Endometrial microvascular endothelial cells (primary cell): ENCODE results near the gene PRDM11. TPM values are rescaled to one million over a fixed set of nuclear protein-coding genes. Genes with fewer than 3 reads are reported as not detected.

ENCODE experiments used
- in situ Hi-C: cut with HindIII; loops from 2 replicates; pipeline ENCODE4 v1.10.0; 2017; ENCODE audit warnings: low sequenced_read_pairs, low pct_unique_long_range_greater_than_20kb; ENCODE audit errors: inconsistent ontology term
- total RNA-seq: library from RNA; depleted of rRNA; stranded (reverse); fragments of >200 nt; gene quantifications from one replicate; pipeline ENCODE4 v1.2.3, GENCODE V29; 2015; ENCODE audit errors: inconsistent ontology term

The PRDM11 gene
- total RNA-seq, 1 donor from 2014 or later: 4.8 TPM

GRCh38 chr11:45185228-45185729, 38.8 kb downstream of the PRDM11 start:
- in situ Hi-C loops: no loop called here

DNA sequence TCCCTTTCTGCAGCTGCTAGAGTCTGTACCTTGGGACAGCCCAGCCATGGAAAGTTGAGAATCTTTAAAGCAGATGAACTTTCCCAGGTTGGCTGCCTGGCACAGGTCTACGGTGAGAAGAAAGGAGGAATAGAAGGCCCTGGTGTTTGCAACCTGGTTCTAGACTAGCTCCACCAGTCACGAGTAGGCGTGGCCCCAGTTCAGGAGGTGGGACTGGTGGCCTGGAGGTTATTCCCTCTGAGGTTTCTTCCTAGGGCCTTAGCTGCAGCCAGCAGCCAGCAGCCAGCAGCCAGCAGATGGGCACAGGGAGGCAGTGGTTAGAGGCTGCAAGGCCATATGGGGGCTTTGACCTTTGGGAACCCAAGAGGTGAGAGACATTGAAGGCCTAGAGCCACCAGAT, 40.9 kb downstream of the PRDM11 start:
- in situ Hi-C loops: no loop called here

DNA sequence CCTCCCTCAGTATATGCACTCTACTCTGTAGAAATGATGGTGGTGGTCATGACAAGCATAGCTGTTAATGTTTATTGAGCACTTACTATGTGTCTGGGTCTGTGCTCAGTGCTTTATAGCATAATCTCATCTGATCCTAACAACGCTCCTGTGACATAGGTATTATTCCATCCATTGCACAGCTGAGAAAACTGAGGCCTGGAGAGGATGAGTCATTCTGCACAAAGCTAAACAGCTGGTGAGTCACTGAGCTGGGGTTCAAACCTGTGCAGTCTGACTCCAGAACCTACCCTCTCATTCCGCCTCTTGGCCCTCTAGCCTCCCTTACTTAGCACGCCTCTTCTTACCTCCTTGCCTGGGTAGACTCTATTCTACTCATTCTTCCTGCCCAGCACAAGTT, 41.7 kb downstream of the PRDM11 start:
- in situ Hi-C loops: no loop called here

DNA sequence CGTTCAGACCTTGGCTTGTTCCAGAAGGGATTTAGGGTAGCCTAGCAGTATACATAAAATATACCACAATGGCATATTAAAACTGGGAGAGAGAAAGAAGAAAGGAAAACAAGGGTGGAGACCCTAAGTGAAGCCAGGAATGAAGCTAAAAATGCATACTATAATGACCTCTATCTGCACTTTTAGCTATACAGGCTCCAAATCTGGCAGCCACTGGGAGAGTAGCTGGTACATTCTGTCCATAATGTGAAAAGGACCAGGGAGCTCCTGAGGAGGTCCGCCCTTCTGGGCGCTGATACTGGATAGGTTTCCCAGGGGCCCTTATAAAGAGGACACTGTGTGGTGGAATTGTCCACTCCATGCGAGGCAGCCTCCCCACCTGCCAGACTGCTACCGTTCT, 42.8 kb downstream of the PRDM11 start:
- in situ Hi-C loops: no loop called here

DNA sequence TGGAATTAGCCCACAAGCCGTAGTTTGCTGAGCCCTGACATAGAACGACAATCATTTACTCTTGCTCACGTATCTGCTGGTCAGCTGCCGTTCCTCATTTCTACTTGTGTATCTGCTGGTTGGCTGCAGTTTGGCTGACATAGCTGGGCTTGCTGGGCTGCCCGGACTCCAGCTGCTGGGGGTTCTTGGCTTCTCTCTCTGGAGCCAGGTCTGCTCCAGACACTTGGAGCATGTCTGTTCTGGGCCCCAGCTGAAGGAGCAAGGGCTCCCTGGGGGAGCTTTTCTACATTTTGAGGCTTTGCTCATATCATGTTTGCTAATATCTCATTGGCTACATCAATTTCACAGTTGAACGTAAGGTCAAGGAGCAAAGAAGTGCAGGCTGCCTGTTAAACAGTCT, 47.3 kb downstream of the PRDM11 start:
- in situ Hi-C loops: no loop called here

- in situ Hi-C loops: no loop called here
Observed at GRCh38 chr11:45204761-45205160, 58.3 kb downstream of the PRDM11 start.

DNA sequence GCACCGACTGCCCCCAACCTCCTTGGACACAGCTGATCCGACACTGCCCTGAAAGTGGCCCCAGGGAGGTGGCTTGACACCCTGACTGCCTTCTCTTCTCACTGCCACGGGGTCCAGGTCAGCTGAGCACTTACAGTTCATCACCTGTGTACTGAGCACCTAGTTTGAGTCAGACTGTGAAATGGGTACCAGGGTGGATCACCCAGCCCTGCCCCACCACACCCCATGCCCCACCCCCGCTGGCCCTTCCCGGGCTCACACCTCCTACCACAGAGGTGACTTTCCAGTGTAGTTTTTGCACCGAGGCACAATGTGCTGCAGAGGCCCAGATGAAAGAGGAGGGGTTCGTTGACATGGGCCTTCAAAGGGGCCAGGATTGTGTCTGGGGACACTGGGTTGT, 59.5 kb downstream of the PRDM11 start:
- in situ Hi-C loops: no loop called here

DNA sequence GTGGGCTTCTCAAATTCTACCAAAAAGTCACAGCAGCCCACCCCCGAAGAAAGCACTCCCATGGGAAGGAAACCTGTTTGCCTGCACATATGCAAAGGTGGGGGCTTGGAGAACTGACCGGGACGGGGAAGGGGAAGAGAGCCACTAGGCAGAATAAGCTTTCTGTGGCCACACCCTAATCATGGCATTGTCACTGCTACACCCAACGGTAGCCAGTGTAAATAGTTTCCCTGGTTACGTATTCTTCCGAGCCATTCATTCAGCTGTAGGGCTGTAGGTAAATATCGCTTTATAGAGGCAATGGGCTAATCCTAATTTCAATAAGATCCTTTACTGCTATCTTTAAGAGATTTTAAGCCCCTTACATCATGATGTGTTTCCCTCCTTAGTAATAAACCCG, 61.7 kb downstream of the PRDM11 start:
- in situ Hi-C loops: no loop called here

DNA sequence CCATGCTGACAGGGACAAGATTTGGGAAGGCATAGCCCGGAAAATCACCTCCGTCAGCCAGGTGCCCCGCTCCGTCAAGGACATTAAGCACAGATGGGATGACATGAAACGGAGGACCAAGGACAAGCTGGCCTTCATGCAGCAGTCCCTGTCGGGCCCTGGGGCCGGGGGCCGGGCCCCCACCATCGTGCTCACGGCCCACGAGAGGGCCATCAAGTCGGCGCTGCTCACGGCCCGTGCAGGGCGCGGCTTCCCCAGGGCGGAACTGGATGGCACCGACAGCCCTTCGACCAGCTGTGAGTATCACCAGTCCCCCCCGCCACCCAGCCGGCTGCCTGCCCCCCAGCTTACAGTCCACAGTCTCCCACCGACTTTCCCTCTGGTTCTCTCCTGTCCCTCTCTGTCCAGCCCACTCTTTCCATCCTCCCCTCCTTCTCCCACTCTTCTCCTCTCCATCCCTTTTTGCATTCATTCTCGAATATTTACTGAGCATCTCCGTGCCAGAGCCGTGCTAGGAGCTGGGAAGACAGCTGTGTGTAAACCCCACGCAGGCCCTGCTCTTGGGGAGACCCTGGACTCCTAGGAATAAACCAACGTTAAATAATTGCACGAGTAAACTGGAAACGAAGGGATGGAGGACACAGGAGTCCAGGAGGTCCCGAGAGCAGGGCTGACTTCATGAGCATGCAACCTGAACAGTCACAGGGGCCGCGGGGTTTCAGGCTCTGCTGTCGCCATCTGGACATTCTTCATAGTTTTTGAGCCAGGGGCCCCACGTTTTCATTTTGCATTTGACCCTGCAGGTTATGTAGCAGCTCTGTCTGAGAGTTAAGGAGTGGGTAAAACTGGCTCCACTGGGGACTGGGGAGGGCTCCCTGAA, 62.8 kb downstream of the PRDM11 start:
- in situ Hi-C loops: no loop called here

DNA sequence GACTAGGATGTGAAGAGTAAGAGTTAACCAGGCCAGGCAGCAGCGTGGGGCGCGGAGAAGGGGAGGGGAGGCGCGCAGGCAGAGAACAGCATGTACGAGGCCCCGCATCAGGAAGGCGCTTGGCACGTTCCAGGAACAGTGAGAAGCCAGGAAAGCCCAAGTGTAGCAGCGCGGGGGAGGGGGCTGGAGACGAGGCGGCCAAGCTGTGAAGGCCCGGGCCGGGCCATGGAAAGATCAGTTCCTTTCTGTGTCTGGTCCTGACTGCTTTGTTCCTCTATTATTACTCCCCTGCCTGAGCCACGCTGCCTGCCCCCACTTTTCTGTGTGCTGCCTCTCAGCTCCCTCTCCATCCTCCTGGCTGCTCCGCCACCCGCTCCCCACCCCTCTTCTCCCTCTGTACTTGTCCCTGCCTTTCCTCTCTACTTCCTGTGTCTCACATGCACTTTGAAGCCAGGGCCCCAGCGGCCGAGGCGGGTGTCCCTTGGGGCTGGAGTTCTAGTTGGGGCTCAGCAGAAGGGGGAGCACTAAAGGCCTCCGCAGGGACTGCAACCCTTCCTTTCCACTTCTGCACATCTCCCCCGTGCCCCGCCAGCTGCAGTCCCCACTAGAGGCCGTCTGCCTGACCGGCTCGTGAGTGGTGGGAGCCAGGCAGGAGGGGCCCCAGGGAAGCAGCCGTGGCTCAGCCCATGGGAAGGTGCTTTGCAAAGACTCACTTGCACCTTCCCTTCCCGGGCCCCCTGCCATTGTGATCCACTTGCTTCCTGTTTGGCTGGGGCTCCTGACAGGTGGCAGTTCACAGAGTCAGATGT, 63.7 kb downstream of the PRDM11 start:
- in situ Hi-C loops: no loop called here

DNA sequence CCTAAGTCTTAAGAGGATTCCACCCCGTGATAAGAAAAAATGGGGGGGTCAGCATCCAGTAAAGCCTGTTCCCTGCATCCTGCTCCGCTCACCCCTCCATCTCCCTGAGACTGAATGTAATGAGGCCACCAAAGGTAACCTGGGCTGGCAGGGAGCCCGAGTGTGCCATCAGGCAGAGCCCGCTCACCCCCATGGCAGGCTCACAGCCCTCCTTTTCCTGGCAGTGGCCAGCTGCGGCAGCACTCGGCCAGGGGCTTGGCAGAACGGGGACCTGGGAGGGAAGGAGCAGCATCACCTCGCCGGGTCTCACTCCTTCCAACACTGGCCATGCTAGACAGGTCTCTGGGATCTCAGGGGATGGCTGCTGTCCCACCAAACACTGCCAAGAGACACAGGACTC, 64.4 kb downstream of the PRDM11 start:
- in situ Hi-C loops: no loop called here

DNA sequence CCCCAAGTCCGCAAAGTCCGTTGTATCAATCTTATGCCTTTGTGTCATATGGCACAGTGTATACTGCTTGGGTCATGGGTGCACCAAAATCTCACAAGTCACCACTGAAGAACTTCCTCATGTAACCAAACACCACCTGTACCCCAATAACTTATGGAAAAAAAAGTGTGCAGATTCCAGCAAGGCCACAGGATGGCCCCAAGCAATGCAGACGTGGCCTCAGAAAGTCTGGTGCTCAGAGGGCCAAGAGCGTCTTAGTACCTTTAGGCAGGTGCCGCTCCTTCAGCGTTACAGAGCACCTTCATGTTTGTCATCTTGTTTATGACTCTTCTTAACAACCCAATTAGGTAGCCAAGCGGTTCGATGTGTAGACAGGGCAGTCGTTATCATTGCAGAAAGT, 65.3 kb downstream of the PRDM11 start:
- in situ Hi-C loops: no loop called here

DNA sequence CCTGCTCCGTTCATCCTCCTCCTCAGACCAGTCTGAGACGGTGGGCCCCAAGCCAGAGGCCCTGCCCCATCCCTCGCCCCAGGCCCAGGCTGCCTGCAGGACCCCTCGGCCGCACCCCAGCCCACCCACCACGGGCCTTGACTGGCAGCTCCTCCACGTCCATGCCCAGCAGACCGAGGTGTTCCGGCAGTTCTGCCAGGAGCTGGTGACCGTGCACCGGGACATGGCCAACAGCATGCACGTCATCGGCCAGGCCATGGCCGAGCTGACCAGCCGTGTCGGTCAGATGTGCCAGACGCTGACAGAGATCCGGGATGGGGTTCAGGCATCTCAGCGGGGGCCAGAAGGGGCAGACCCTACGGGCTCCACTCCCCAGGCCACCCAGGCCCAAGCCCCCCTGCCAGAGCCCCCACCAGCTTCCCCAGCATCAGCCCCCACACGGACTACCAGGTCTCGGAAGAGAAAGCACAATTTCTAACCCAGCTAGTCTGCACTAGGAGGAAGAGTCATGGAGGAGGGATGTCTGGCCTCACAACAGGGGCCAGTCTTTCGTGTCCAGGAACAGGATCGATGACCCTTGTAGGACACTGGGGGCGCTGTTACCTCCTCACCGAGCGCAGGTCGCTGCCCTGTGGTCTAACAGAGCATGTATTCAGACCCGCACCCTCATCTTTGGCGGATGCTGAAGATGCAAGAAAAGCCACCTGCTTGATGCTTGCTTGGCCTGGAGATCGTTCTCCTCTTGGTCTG, 66.3 kb downstream of the PRDM11 start:
- in situ Hi-C loops: no loop called here

- in situ Hi-C loops: no loop called here
Observed at GRCh38 chr11:45213316-45213665, 66.9 kb downstream of the PRDM11 start.

DNA sequence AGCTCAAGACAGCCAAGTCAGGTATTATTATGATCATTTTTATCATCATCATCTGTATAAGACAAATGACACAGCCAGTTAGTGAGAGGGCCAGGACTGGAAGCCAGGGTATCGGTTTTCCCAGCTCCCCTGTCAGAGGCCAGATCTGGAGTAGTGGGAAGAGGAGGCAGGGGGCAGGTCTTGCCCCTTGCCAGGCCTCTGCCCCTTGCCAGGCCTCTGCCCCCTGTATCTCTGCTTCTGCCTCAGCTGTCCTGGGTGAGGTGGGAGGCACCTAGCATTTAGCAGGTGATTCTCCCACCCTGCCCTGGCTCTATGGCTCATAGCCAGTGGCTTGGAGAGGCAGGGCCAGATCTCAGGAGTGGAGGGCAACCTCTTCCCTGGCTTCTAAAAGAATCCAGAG, 67.3 kb downstream of the PRDM11 start:
- in situ Hi-C loops: no loop called here

GRCh38 chr11:45215098-45215865, 68.8 kb downstream of the PRDM11 start:
- in situ Hi-C loops: no loop called here

GRCh38 chr11:45216031-45216430, 69.6 kb downstream of the PRDM11 start:
- in situ Hi-C loops: no loop called here

GRCh38 chr11:45216901-45217300, 70.5 kb downstream of the PRDM11 start:
- in situ Hi-C loops: no loop called here

DNA sequence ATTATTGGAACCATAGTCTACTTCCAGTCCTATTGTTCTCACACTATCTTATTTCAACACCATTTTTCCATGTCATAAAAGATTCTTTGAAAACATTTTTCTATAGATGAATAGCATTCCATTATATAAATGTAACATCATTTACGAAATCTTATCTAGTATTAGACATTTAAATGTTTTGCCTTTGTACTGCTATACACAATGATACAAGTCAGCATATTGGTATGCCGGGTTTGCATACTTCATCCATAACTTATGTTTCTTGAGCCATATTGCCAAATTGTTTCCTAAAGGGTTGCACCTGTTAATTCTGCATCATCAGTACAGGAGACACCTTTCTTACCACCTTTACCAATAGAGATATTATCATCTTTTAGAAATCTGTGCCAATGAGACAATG, 71.6 kb downstream of the PRDM11 start:
- in situ Hi-C loops: no loop called here
